ENCODE measurements around the gene UACA.
"Not testable (repeated sequence)": the region's sequence is repeated elsewhere in the genome, so short reads cannot be mapped to it uniquely, and the experiment has no call there.

UACA gene

DNA sequence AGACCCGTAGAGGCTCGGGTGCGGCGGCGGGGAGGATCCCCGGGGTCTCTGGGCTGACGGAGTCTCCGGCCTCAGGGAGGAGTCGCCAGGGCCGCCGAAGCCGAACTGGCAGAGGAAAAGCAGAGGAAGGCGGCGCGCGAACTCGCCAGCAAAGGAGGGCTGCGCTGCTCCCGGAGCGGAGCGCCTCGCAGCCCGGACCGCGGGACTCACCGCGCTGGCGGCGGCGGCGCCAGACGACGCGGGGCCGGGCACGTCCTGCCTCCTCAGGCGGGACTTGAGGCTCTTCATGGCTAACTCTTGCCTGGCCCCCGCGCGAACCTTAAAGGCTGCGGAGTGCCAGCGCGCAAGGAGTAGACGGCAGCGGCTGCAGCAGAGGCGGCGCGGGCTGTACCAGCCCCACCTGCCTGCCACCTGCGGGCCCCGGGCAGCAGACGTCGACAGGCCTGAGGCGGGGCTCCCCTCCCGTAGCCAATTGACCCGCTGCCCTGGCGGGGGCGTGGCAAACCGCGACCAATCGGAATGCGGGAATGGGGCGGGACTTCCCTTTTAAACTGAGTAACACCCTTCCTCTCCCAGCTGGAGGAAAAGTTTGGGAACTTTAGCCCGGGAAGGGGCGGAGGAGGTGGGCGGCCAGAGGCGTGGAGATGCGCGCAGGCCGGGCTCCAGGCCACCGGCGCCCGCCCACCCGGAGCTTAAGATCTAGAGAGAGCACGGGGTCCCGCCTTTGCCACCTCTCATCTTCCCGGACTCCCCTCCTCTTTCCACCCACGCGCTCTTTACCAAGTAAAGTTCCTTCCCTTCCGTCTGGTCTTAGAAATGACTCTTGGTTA lies at the start of gene UACA:
Gene UACA, minus strand, starts transcription at position 439 of the 830 bp plus-strand sequence. Its CDS starts 151 bp downstream, at position 288.
- peak; percentile 79 for FAIRE-seq

GRCh38 chr15:70812827-70813364 lies 49.5 kb upstream of the UACA start:
- FAIRE-seq: no peak

DNA sequence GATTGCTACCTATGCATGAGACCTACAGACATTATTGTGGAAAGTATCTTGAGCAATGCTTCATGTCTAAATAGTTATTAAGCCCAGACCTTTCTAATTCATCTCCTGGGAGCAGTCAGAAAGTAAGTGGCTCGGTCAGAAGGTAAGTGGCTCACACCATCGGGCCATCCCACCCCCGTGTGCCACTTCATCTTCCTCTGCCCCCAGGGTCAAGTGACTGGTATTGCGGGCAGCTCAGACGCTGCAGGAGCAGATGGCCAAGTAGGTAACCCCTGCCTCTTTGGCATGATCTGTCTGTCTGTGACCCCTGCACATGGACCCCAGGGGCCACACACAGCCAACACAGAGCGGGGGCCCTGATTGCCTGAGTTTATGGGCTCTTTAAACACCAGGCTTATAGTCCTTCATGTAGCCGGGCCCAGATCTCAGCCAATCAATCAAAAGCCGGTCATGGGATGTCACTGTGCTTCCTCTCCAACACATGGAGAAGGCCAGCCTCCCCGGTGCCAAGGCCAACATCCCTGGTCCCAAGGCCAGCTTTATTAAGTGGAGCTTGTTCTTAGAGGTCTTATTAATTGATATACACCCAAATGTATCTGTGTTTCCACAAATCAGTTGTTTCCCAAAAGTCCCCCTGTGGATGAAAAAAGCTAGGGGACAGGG lies 47.7 kb upstream of the UACA start:
- FAIRE-seq: no peak

- FAIRE-seq: no peak
These were observed 43.8 kb upstream of the UACA start for GRCh38 chr15:70806992-70807712.

GRCh38 chr15:70804388-70804787 lies 41.0 kb upstream of the UACA start:
- not testable (repeated sequence) for FAIRE-seq

DNA sequence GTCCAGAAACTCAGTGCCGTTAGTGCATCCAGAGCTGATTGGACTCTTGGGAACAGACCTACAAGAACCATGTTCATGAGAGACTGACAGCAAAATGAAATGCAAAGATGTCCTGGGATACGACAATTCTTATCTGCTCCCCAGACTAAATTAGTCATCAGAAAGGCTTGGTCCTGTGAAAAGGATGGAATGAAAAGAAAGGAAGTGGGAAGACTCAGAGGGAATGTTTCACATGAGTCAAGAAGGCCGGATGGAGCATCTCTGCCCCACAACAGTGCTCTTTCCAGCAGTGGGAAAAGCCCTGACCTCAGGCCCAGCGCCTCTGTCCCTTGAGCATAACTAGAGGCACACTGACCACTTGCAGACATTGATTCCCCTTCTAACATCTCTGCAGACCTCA lies 39.3 kb upstream of the UACA start:
- no peak for FAIRE-seq

DNA sequence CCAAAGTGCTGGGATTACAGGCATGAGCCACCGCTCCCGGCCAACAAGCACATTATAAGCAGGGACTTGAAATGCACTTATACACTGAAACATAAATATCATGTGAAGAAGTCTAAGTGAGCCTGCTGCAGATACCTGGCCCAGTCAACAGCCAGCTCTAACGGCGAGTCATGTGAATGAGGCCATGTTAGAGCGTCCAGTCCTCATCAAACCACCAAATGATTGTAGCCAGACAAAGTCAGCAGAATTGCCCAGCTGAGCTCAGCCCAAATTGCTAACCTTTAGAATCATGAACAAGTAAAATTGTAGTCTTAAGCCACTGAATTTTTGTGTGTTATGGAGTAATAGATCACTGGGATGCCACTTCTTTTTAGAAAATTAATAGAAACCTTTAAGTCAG lies 37.8 kb upstream of the UACA start:
- FAIRE-seq: no peak

DNA sequence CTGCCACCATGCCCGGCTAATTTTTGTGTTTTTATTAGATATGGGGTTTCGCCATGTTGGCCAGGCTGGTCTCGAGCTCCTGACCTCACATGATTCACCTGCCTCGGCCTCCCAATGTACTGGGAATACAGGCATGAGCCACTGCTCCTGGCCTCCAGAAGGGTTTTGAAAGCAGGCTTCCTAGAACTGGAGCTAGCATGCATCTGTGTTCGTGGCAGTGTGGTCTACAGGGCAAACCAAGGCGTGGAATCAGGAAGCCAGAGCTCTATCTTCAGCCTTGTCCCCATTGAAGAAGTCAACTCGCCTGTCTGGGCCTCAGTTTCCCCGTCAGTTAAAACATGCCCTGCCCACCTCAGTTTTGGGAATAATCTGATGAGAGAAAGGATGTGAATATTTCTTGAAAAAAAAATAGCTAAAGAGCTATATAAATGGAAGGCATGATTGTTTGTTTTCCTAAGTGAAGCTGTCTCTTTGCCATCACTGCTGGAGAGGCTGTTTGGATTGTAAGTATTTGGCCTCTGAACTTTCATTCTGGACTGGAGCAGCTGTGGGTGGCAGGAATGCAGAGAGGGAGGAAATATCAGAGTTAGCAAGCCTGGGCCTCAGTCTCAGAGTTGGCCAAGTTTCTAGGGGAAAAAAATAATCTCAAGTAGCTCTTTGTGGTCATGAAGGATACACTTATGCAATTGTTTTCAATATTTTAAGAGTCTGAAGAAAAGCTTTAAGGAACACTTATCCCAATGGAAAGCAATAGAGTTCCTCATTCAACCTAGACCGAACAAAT lies 36.5 kb upstream of the UACA start:
- no peak for FAIRE-seq

DNA sequence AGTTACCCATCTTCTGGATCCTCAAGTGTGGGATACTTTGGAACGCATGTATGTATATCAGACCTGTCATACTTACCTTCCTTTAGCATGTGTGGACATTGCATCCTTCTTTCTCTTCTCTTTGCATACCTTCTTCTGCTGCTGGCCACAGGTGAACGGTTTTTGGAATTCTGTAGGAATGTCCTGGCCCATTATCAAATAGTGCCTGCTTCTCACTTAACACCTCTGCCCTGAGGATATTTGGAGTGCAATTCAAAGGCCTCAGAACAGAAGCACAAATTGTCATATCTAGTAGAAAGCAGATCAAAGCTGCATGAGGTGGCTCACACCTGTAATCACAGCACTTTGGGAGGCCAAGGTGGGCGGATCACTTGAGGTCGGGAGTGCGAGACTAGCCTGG lies 34.1 kb upstream of the UACA start:
- no peak for FAIRE-seq

DNA sequence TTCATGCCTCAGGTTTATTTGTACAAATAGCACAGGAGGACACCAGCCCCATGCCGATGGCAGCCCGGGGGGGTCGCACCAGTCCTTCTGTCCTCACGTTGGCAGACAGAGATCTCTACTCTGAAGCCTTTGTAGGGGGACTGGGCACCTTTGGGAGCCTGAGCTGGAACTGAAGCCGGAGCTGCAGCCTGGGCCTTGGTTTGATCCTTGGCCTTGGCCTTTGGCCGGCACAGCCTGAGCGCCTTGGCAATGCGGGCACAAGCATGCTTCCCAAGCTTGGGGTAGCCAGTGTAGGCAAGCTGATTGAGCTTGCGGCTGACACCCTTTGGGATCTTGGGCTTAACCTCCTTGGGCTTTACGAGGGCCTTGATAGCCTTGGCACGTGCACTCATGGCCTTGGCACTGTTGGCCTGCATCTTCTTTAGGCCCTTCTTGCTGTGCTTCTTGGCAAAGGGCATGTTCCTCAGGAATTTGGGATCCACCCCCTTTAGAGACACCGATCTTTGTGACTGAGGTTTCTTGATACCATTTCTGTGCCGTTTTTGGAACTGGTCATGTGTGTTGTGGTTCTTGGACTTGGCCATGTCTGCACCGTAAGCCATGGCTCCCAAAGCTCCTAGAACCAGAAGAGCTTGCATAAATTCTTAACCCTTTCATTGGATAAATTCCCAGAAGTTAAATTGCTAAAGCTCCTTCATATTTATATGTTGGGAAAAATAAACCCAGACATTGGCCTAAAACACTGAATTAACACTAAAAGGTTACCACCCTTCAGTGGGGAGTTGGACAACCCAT lies 33.4 kb upstream of the UACA start:
- FAIRE-seq: no peak

DNA sequence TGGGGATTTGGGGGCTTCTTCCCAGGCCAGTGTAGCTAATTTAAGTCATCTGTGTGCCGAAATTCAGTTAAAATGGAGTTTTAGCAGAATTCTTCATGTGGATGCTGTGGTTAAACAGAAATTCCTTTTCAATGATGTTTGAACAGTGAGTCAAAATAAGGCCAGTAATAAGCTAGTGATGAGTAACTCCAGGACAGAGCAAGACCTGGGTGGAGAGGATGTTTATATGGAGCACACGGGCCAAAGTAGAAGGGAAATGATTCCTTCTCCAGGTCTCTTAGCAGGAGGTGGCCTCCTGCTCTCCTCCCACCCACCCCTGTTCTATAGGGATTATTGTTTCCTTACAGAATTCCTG lies 31.9 kb upstream of the UACA start:
- FAIRE-seq: no peak

- no peak for FAIRE-seq
These were observed 31.4 kb upstream of the UACA start for GRCh38 chr15:70794596-70795310.

- no peak for FAIRE-seq
These were observed 30.3 kb upstream of the UACA start for GRCh38 chr15:70793694-70794093.

DNA sequence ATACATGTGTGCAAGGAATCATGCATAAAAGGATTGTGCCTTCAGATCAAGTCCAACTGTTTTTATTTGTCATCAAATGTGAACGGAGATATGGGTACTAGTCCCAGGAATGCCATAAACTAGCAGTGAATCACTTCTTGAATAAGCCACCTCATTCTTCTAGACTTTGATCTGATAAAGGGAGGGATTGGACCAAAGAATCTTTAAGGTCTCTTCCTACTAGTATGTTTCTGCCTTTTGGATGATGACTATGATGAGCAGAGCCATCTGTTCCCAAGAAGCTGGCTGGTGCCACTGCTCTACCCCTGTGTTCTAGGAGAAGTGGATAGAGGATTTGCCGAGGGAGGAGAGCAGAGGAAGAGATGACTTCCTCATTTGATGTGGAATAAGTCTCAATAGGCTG lies 28.8 kb upstream of the UACA start:
- FAIRE-seq: no peak

- no peak for FAIRE-seq
These were observed 27.9 kb upstream of the UACA start for GRCh38 chr15:70791259-70791658.

GRCh38 chr15:70789213-70789612 lies 25.9 kb upstream of the UACA start:
- no peak for FAIRE-seq

DNA sequence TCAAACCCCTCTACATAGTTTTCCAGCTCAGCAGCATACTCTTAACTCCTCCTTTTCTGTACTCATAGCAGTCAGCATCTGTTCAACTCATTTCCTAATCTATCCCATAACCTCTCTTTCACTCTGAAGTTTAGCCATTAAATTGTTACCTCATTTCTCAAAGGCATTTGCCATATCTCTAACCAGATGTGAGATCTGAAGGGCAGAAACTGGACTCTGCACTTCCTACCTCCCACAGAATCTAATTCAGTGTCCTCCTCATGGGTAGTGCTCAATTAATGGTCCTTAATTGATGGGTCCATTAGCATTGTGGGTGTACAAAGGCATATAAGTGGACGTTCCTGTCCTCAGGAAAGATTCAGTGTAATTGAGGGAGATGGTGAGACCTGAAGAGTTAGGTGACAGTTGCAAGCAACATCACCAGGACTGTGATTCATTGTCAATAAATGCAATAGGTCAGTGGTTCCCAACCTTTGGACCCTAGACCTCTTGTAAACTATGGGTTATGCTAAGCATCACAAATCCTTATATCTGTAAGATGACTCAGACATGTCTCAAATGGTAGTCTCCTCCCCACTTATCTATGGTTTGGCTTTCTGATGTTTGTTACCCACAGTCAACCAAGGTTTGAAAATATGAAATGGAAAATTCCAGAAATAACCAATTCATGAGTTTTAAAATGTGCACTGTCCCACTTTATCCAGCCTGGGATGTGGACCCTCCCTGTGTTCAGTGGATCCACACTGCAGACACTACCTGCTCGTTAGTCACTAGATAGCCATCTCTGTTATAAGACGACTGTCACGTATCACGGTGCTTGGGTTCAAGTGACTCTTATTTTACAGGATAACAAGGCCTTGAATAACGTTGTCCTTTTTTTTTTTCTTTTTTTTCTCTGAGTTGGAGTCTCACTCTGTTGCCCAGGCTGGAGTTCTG lies 25.0 kb upstream of the UACA start:
- FAIRE-seq: no peak

DNA sequence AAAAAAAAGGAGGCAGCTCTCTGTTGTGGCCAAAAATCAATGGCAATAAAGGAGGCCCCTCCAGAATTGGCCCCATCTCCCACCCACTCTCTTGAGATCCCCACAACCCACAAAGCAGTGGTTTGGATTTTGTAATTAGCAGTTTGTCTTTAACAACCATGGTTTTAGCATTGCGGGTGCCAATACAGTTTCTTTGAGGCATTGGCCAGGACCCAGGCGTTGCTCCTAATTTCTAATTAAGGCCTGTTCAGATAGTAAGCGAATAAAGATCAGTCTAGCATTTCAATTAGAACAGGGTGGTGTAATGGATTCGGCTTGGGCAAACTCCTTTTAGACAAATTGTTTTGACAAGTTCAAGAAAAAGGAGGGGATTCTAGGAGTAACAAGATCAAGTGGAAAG lies 23.6 kb upstream of the UACA start:
- FAIRE-seq: no peak

GRCh38 chr15:70783610-70784022 lies 20.3 kb upstream of the UACA start:
- no peak for FAIRE-seq

GRCh38 chr15:70783041-70783440 lies 19.7 kb upstream of the UACA start:
- FAIRE-seq: no peak
